Stimulated activated CD4-positive, alpha-beta T cell treated with anti-CD3 and anti-CD28 coated beads, TNF-alpha, amount 100 ng/mL, for 48 hours (primary cell): ENCODE results near the gene CFL2.
A peak's percentile ranks its signal among the peaks of the same experiment; 100 is the strongest.
"Not testable (repeated sequence)": the region's sequence is repeated elsewhere in the genome, so short reads cannot be mapped to it uniquely, and the experiment has no call there.

Experiments
- DNase-seq, 3 donors: peaks; one replicate each; pipeline ENCODE4 v3.0.0-alpha.2; 2020; ENCODE audit warnings: low read depth in 3 of 3

Gene CFL2

GRCh38 chr14:34714320-34715126, at the start of gene CFL2:
Gene CFL2, minus strand, starts transcription at chr14:34714593. Its CDS starts 53 bp downstream, at chr14:34714540.
- peak; percentile 23 to 57 (median 49) for DNase-seq

GRCh38 chr14:34755215-34755614, 40.8 kb upstream of the CFL2 start:
- no peak for DNase-seq

GRCh38 chr14:34754687-34755086, 40.3 kb upstream of the CFL2 start:
- DNase-seq = no peak

GRCh38 chr14:34750670-34751069, 36.3 kb upstream of the CFL2 start:
- DNase-seq = no peak

- no peak for DNase-seq
Observed at GRCh38 chr14:34750233-34750632, 35.8 kb upstream of the CFL2 start.

GRCh38 chr14:34749408-34749807, 35.0 kb upstream of the CFL2 start:
- DNase-seq = no peak

GRCh38 chr14:34742270-34743115, 28.1 kb upstream of the CFL2 start:
- no peak for DNase-seq

- no peak for DNase-seq
Observed at GRCh38 chr14:34741840-34742239, 27.4 kb upstream of the CFL2 start.

- not testable (repeated sequence) for DNase-seq
Observed at GRCh38 chr14:34740139-34740538, 25.7 kb upstream of the CFL2 start.

- not testable (repeated sequence) for DNase-seq
Observed at GRCh38 chr14:34737079-34737478, 22.7 kb upstream of the CFL2 start.

GRCh38 chr14:34733245-34733644, 18.9 kb upstream of the CFL2 start:
- no peak for DNase-seq

GRCh38 chr14:34732802-34733201, 18.4 kb upstream of the CFL2 start:
- no peak for DNase-seq

GRCh38 chr14:34723867-34724266, 9.5 kb upstream of the CFL2 start:
- no peak for DNase-seq

- peak in 1 of 3 donors; percentile 5 for DNase-seq
Observed at GRCh38 chr14:34722723-34723545, 8.5 kb upstream of the CFL2 start.

GRCh38 chr14:34721129-34721528, 6.7 kb upstream of the CFL2 start:
- DNase-seq = no peak

- no peak for DNase-seq
Observed at GRCh38 chr14:34718750-34719304, 4.4 kb upstream of the CFL2 start.

GRCh38 chr14:34715127-34715863, 902 bp upstream of the CFL2 start:
- DNase-seq = no peak

- DNase-seq = peak in 2 of 3 donors; percentile 4 to 31
Observed at GRCh38 chr14:34713681-34714319, 593 bp downstream of the CFL2 start.

- DNase-seq = no peak
Observed at GRCh38 chr14:34713122-34713680, 1.2 kb downstream of the CFL2 start.
